Measurements from ENCODE around the gene SYNRG. TPM values are rescaled to one million over a fixed set of nuclear protein-coding genes. Genes with fewer than 3 reads are reported as not detected.

The SYNRG gene
- total RNA-seq, 1 donor from 2014 or later, result 10.4 TPM

DNA sequence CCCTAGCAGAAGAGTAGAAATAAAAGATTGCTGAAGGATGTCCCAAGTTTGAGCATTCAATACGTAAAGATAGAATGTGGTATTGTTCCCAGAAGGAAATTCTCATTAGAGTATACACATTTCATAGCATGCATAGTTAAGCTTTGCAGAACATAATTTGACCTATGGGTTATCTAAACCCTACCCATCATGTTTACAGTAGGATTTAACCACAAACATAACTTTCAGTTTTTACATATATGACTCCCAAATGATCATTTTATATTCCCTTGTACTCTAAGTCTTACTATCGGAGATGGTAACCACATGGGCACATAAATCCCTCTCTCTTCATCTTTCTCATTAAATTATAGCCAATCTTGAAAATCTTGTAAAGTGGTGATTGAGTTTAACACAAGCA is 50.9 kb downstream of the SYNRG start:
- H3K4me3 ChIP-seq (ENCODE audit: low read depth, low read length), result no peak overlapping the region
- DNase-seq (ENCODE audit: low read depth), result no peak
- TF ChIP-seq, protein P1, sequence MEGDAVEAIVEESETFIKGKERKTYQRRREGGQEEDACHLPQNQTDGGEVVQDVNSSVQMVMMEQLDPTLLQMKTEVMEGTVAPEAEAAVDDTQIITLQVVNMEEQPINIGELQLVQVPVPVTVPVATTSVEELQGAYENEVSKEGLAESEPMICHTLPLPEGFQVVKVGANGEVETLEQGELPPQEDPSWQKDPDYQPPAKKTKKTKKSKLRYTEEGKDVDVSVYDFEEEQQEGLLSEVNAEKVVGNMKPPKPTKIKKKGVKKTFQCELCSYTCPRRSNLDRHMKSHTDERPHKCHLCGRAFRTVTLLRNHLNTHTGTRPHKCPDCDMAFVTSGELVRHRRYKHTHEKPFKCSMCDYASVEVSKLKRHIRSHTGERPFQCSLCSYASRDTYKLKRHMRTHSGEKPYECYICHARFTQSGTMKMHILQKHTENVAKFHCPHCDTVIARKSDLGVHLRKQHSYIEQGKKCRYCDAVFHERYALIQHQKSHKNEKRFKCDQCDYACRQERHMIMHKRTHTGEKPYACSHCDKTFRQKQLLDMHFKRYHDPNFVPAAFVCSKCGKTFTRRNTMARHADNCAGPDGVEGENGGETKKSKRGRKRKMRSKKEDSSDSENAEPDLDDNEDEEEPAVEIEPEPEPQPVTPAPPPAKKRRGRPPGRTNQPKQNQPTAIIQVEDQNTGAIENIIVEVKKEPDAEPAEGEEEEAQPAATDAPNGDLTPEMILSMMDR (conservative IDR thresholded peaks at IDR 0.05; ENCODE audit: low read depth, low read length), result no peak

GRCh38 chr17:37557482-37557881 is 51.7 kb downstream of the SYNRG start:
- no peak for DNase-seq (ENCODE audit: low read depth)
- H3K4me3 ChIP-seq (ENCODE audit: low read depth, low read length), result no peak overlapping the region
- TF ChIP-seq, protein P1 (conservative IDR thresholded peaks at IDR 0.05; ENCODE audit: low read depth, low read length), result no peak

- DNase-seq (ENCODE audit: low read depth), result no peak
- no peak overlapping the region for H3K4me3 ChIP-seq (ENCODE audit: low read depth, low read length)
- TF ChIP-seq, protein P1 (conservative IDR thresholded peaks at IDR 0.05; ENCODE audit: low read depth, low read length), result no peak
These were observed 53.8 kb downstream of the SYNRG start for GRCh38 chr17:37555386-37555785.

DNA sequence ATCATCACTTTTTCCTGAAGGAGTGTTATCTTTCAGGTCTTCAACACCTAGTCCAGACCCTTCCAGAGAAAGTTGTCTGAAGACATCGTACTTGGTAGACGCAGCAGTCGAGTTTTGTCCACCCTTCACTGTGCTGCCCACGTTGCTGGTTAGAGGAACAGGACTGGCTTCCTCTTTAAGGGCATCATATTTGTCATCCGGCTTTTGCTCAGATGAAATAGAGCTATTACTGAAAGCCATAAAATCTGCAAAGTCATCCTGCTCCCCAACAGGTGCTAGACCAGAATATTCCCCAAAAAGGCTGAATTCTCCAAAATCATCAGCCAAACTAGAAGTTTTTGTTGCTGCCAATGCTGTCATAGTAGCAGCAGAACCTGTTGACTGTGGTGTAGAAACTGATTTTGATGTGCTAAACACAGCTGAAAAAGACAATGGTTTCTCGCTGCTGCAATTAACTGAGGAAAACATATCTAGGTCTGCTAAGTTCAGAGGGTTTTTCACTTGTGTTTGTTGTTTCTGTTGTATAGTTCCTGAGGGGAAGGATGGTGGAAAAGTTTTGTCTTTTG is 55.7 kb downstream of the SYNRG start:
- DNase-seq (ENCODE audit: low read depth), result no peak
- no peak overlapping the region for H3K4me3 ChIP-seq (ENCODE audit: low read depth, low read length)
- TF ChIP-seq, protein P1 (conservative IDR thresholded peaks at IDR 0.05; ENCODE audit: low read depth, low read length), result no peak

DNA sequence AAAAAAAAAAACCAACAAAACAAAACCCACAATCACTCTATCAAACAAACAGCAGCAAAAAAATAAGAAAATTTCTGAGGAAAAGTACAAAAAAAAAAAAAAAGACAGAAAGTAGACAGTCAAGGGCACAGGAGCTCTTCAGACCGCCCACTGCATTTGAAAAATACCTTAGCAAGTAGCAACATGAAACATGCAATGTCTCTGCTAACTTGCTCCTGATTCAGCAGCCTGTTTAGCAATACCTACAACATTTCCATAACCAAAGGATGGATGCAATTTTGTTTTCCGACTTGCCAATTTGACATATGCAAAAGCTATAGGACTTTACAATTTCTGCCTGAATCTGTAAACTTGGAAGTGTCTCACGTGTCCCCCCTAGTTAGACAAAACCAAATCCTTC is 57.4 kb downstream of the SYNRG start:
- TF ChIP-seq, protein P1 (conservative IDR thresholded peaks at IDR 0.05; ENCODE audit: low read depth, low read length), result no peak
- no peak overlapping the region for H3K4me3 ChIP-seq (ENCODE audit: low read depth, low read length)
- no peak for DNase-seq (ENCODE audit: low read depth)

DNA sequence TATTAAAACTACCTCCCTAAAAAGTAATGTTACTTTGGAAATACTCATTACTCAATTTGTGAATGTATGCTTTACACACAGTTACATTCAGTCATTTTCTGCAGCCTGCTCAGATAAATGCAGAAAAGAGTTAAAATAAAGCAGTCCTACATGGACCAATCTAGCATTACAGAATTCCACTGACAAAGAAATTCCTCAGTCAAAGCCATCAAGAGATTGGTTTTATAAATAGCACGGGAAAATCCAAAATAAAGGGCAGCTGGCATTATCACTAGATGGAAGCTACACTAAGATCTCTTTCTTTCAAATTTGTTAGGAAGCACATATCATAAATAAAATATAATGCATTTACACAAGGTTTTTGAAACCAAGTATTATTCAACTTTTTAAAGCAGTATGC is 61.2 kb downstream of the SYNRG start:
- H3K4me3 ChIP-seq (ENCODE audit: low read depth, low read length), result no peak overlapping the region
- DNase-seq (ENCODE audit: low read depth), result no peak
- TF ChIP-seq, protein P1 (conservative IDR thresholded peaks at IDR 0.05; ENCODE audit: low read depth, low read length), result no peak

GRCh38 chr17:37546302-37546701 is 62.9 kb downstream of the SYNRG start:
- TF ChIP-seq, protein P1 (conservative IDR thresholded peaks at IDR 0.05; ENCODE audit: low read depth, low read length), result no peak
- no peak for DNase-seq (ENCODE audit: low read depth)
- no peak overlapping the region for H3K4me3 ChIP-seq (ENCODE audit: low read depth, low read length)
